ENCODE results near the gene PRR22.

The PRR22 gene

GRCh38 chr19:5822181-5822844, 37.8 kb upstream of the PRR22 start:
- TF ChIP-seq, protein P1, sequence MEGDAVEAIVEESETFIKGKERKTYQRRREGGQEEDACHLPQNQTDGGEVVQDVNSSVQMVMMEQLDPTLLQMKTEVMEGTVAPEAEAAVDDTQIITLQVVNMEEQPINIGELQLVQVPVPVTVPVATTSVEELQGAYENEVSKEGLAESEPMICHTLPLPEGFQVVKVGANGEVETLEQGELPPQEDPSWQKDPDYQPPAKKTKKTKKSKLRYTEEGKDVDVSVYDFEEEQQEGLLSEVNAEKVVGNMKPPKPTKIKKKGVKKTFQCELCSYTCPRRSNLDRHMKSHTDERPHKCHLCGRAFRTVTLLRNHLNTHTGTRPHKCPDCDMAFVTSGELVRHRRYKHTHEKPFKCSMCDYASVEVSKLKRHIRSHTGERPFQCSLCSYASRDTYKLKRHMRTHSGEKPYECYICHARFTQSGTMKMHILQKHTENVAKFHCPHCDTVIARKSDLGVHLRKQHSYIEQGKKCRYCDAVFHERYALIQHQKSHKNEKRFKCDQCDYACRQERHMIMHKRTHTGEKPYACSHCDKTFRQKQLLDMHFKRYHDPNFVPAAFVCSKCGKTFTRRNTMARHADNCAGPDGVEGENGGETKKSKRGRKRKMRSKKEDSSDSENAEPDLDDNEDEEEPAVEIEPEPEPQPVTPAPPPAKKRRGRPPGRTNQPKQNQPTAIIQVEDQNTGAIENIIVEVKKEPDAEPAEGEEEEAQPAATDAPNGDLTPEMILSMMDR (IDR thresholded peaks at IDR 0.05; ENCODE audit: borderline replicate concordance, control extremely low read depth, extremely low read depth, insufficient read depth, missing control alignments) = no peak
- in situ Hi-C loops (cut with MboI; ENCODE audit: low sequenced_read_pairs, unreplicated experiment) = no loop called here

DNA sequence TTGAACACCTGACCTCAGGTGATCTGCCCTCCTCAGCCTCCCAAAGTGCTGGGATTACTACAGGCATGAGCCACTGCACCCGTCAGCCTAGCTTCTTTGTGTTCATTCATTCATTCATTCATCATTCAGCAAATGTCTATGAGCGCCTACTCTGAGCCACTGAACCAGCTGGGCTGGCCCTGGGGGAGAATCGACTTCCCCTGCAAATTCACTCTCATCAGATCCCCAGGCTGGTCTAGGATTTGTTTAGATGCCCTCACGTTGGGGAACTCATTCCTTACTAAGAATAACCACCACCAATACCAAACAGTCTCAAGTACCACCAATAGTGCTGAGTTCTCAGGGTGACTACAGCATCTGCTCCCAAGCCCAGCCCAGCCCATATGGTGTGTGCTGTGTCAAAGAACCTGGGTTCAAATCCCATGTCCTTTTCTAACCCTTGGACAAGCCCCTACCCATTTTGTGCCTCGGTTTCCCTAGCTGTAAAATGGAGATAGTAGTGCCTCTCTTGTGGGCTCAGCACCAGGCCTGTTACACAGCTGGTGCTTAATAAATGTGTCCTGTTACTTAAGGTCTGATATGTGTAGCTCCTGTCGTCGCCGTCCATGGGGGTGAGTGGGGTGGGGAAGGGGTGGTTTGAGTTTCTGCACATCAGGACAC, 37.1 kb upstream of the PRR22 start:
- DNase-seq (ENCODE audit: low spot score) = no peak
- TF ChIP-seq, protein P1 (IDR thresholded peaks at IDR 0.05; ENCODE audit: borderline replicate concordance, control extremely low read depth, extremely low read depth, insufficient read depth, missing control alignments) = no peak
- in situ Hi-C loops (cut with MboI; ENCODE audit: low sequenced_read_pairs, unreplicated experiment) = no loop called here

More at GRCh38 chr19:5822181-5822844, 37.8 kb upstream of the PRR22 start:
- DNase-seq (ENCODE audit: low spot score) = no peak

GRCh38 chr19:5820785-5821184, 36.2 kb upstream of the PRR22 start:
- in situ Hi-C loops (cut with MboI; ENCODE audit: low sequenced_read_pairs, unreplicated experiment) = no loop called here
- no peak for DNase-seq (ENCODE audit: low spot score)
- TF ChIP-seq, protein P1 (IDR thresholded peaks at IDR 0.05; ENCODE audit: borderline replicate concordance, control extremely low read depth, extremely low read depth, insufficient read depth, missing control alignments) = no peak

GRCh38 chr19:5818594-5818993, 34.0 kb upstream of the PRR22 start:
- DNase-seq (ENCODE audit: low spot score) = no peak
- in situ Hi-C loops (cut with MboI; ENCODE audit: low sequenced_read_pairs, unreplicated experiment) = no loop called here
- TF ChIP-seq, protein P1 (IDR thresholded peaks at IDR 0.05; ENCODE audit: borderline replicate concordance, control extremely low read depth, extremely low read depth, insufficient read depth, missing control alignments) = no peak

- in situ Hi-C loops (cut with MboI; ENCODE audit: low sequenced_read_pairs, unreplicated experiment) = no loop called here
- no peak for DNase-seq (ENCODE audit: low spot score)
- TF ChIP-seq, protein P1 (IDR thresholded peaks at IDR 0.05; ENCODE audit: borderline replicate concordance, control extremely low read depth, extremely low read depth, insufficient read depth, missing control alignments) = no peak
Observed at GRCh38 chr19:5817218-5817617, 32.7 kb upstream of the PRR22 start.

- in situ Hi-C loops (cut with MboI; ENCODE audit: low sequenced_read_pairs, unreplicated experiment) = no loop called here
- TF ChIP-seq, protein P1 (IDR thresholded peaks at IDR 0.05; ENCODE audit: borderline replicate concordance, control extremely low read depth, extremely low read depth, insufficient read depth, missing control alignments) = no peak
Observed at GRCh38 chr19:5814852-5815246, 30.3 kb upstream of the PRR22 start.

More at GRCh38 chr19:5814852-5815246, 30.3 kb upstream of the PRR22 start:
- no peak for DNase-seq (ENCODE audit: low spot score)
